H1 (cell line): ENCODE results near the gene MRTO4. TPM values are rescaled to one million over a fixed set of nuclear protein-coding genes. Genes with fewer than 3 reads are reported as not detected.

ENCODE experiments used
- CTCF ChIA-PET: fragments of 300-600 bp; sonication (Branson Sonifier 250); formaldehyde crosslinking; loops from one replicate; lab custom pipeline; 2021; ENCODE audit not compliant: partially characterized antibody; lab: Charles Lee
- POLR2A ChIA-PET: fragments of 300-600 bp; sonication (Branson Sonifier 250); formaldehyde crosslinking; loops from one replicate; lab custom pipeline; 2021; ENCODE audit warnings: inconsistent platforms; ENCODE audit not compliant: partially characterized antibody; lab: Charles Lee
- DNase-seq, 2 experiments: peaks; one replicate each; pipeline versions ENCODE4 v3.0.0 to v3.0.0-alpha.2; 2010 to 2022; ENCODE audit warnings: low spot score in 2 of 2, low read depth in 1 of 2, mixed read lengths in 1 of 2
- FAIRE-seq: peaks from 2 replicates; lab custom pipeline; 2011; peaks lifted over from hg19 to GRCh38; lab: Jason Lieb, UNC
- H2AFZ ChIP-seq: 2 replicates; pipeline ENCODE4 v1.8.1; 2012; ENCODE audit warnings: low read length, inconsistent platforms
- H2AK5ac ChIP-seq: 2 replicates; pipeline ENCODE4 v1.6.1; 2013; ENCODE audit warnings: low read depth, low read length
- H2BK120ac ChIP-seq: replicated peaks from 2 replicates; pipeline ENCODE3; 2013; ENCODE audit warnings: low read depth, low read length, inconsistent platforms
- H2BK12ac ChIP-seq: 2 replicates; pipeline ENCODE4 v1.6.1; 2013; ENCODE audit warnings: low read depth, low read length
- H2BK15ac ChIP-seq: 2 replicates; pipeline ENCODE4 v1.6.1; 2013; ENCODE audit warnings: low read length
- H2BK20ac ChIP-seq: 2 replicates; pipeline ENCODE4 v1.6.1; 2013; ENCODE audit warnings: low read length
- H2BK5ac ChIP-seq: 2 replicates; pipeline ENCODE4 v1.6.1; 2013; ENCODE audit warnings: low read depth, low read length
- H3K14ac ChIP-seq: 2 replicates; pipeline ENCODE4 v1.6.1; 2013; ENCODE audit warnings: inconsistent platforms; ENCODE audit not compliant: insufficient read length
- H3K18ac ChIP-seq: 2 replicates; pipeline ENCODE4 v1.6.1; 2013; ENCODE audit warnings: low read length; ENCODE audit errors: extremely low read depth
- H3K23ac ChIP-seq: 2 replicates; pipeline ENCODE4 v1.6.1; 2013; ENCODE audit warnings: inconsistent platforms; ENCODE audit not compliant: insufficient read length
- H3K23me2 ChIP-seq: 2 replicates; pipeline ENCODE4 v1.6.1; 2013; ENCODE audit warnings: low read depth, low read length
- H3K27ac ChIP-seq: 2 replicates; pipeline ENCODE4 v1.6.1; 2011; ENCODE audit warnings: low read depth, low read length, inconsistent platforms
- H3K27me3 ChIP-seq, 4 experiments: replicated peaks in 1 of 4; 1 replicate in 1 of 4; 2 replicates in 3 of 4; pipeline versions ENCODE4 v1.6.1 to v1.8.1; 2011 to 2013; ENCODE audit warnings: low read length in 3 of 4, mild to moderate bottlenecking in 3 of 4, inconsistent platforms in 2 of 4, mixed read lengths in 2 of 4, moderate library complexity in 1 of 4; ENCODE audit not compliant: control insufficient read depth in 3 of 4, insufficient read depth in 3 of 4; ENCODE audit errors: extremely low read depth in 1 of 4
- H3K36me3 ChIP-seq, 4 experiments: 2 replicates each; pipeline versions ENCODE4 v1.6.1 to v1.8.1; 2011 to 2013; ENCODE audit warnings: mild to moderate bottlenecking in 4 of 4, low read length in 3 of 4, moderate library complexity in 2 of 4, control low read depth in 1 of 4, inconsistent platforms in 1 of 4; ENCODE audit not compliant: insufficient read depth in 4 of 4, control insufficient read depth in 2 of 4
- H3K4ac ChIP-seq: replicated peaks from 2 replicates; pipeline ENCODE3; 2013; ENCODE audit warnings: low read length, low read depth, mixed read lengths, inconsistent platforms; ENCODE audit not compliant: insufficient read length
- H3K4me1 ChIP-seq, 4 experiments: replicated peaks in 1 of 4; 1 replicate in 1 of 4; 2 replicates in 3 of 4; pipeline versions ENCODE4 v1.6.1 to v1.8.1; 2011 to 2013; ENCODE audit warnings: low read length in 3 of 4, inconsistent platforms in 2 of 4, mixed read lengths in 1 of 4; ENCODE audit not compliant: insufficient read depth in 4 of 4, control insufficient read depth in 3 of 4
- H3K4me2 ChIP-seq, 2 experiments: 2 replicates each; pipeline versions ENCODE4 v1.6.1 to v1.8.1; 2011 to 2013; ENCODE audit warnings: low read depth in 2 of 2, low read length in 2 of 2, control low read depth in 1 of 2, inconsistent platforms in 1 of 2, mild to moderate bottlenecking in 1 of 2; ENCODE audit not compliant: insufficient read depth in 1 of 2
- H3K4me3 ChIP-seq, 4 experiments: fragments of 200-600, 300-600 bp in 1 of 4; sonication (generic), shearing (Covaris generic), sonication (Bioruptor Twin) in 1 of 4; 2 replicates each; pipeline versions ENCODE4 v1.5.1 to v1.8.1; 2011 to 2016; ENCODE audit warnings: low read length in 4 of 4, low read depth in 3 of 4, control low read depth in 2 of 4, inconsistent platforms in 2 of 4, mild to moderate bottlenecking in 2 of 4, mixed read lengths in 1 of 4, moderate library complexity in 1 of 4; ENCODE audit not compliant: insufficient read depth in 2 of 4; ENCODE audit errors: extremely low read depth in 1 of 4
- H3K56ac ChIP-seq: replicated peaks from 2 replicates; pipeline ENCODE3; 2013; ENCODE audit warnings: low read depth, mild to moderate bottlenecking, mixed read lengths, low read length, inconsistent platforms; ENCODE audit not compliant: insufficient read length
- H3K79me1 ChIP-seq: 2 replicates; pipeline ENCODE4 v1.6.1; 2013; ENCODE audit warnings: low read depth, low read length, control low read depth
- H3K79me2 ChIP-seq, 2 experiments: 2 replicates each; pipeline versions ENCODE4 v1.6.1 to v1.8.1; 2012 to 2013; ENCODE audit warnings: low read length in 2 of 2, mild to moderate bottlenecking in 2 of 2, inconsistent platforms in 1 of 2; ENCODE audit not compliant: insufficient read depth in 2 of 2, control insufficient read depth in 1 of 2
- H3K9ac ChIP-seq, 4 experiments: replicated peaks in 1 of 4; 1 replicate in 1 of 4; 2 replicates in 3 of 4; pipeline versions ENCODE4 v1.6.1 to v1.8.1; 2011 to 2013; ENCODE audit warnings: low read depth in 3 of 4, low read length in 3 of 4, control low read depth in 2 of 4, mild to moderate bottlenecking in 2 of 4, moderate library complexity in 2 of 4, inconsistent platforms in 1 of 4; ENCODE audit errors: extremely low read depth in 1 of 4
- H3K9me3 ChIP-seq, 2 experiments: 2 replicates each; pipeline versions ENCODE4 v1.6.1 to v1.8.1; 2012 to 2013; ENCODE audit warnings: mild to moderate bottlenecking in 2 of 2, moderate library complexity in 2 of 2, control low read depth in 1 of 2, inconsistent platforms in 1 of 2, low read depth in 1 of 2, low read length in 1 of 2, mixed read lengths in 1 of 2; ENCODE audit not compliant: insufficient read depth in 2 of 2
- H4K20me1 ChIP-seq, 2 experiments: replicated peaks in 1 of 2; 2 replicates each; pipeline versions ENCODE3 to v1.8.1; 2011 to 2013; ENCODE audit warnings: inconsistent platforms in 2 of 2, low read length in 2 of 2, mild to moderate bottlenecking in 1 of 2; ENCODE audit not compliant: insufficient read depth in 2 of 2, control insufficient read depth in 1 of 2
- H4K5ac ChIP-seq: 2 replicates; pipeline ENCODE4 v1.6.1; 2013; ENCODE audit warnings: low read length, low read depth, mixed read lengths, inconsistent platforms; ENCODE audit not compliant: insufficient read length
- H4K8ac ChIP-seq: 2 replicates; pipeline ENCODE4 v1.8.0; 2013; ENCODE audit warnings: mild to moderate bottlenecking, moderate library complexity, low read length, inconsistent platforms; ENCODE audit not compliant: insufficient read depth; ENCODE audit errors: extremely low read depth
- H4K91ac ChIP-seq: replicated peaks from 2 replicates; pipeline ENCODE3; 2013; ENCODE audit warnings: low read length, mixed read lengths, inconsistent platforms; ENCODE audit not compliant: insufficient read length
- CHD2 ChIP-seq: IDR thresholded peaks from 2 replicates; pipeline ENCODE4 v1.6.1; 2012; ENCODE audit warnings: low read length, improper control_type of control experiment
- FOSL1 ChIP-seq: IDR thresholded peaks from 2 replicates; pipeline ENCODE4 v1.6.1; 2011; ENCODE audit warnings: mild to moderate bottlenecking, low read depth, low read length, moderate library complexity; ENCODE audit not compliant: insufficient read depth
- MAFK ChIP-seq: IDR thresholded peaks from 2 replicates; pipeline ENCODE4 v1.6.1; 2012; ENCODE audit warnings: low read depth, mild to moderate bottlenecking, improper control_type of control experiment, low read length
- RXRA ChIP-seq: IDR thresholded peaks from 2 replicates; pipeline ENCODE4 v1.6.1; 2011; ENCODE audit warnings: low read depth, mild to moderate bottlenecking, low read length, moderate library complexity; ENCODE audit not compliant: insufficient read depth
- SIRT6 ChIP-seq: IDR thresholded peaks from one replicate; pipeline ENCODE4 v1.7.1; 2012; ENCODE audit warnings: low read length, inconsistent platforms
- SP2 ChIP-seq: IDR thresholded peaks from 2 replicates; pipeline ENCODE4 v1.6.1; 2012; ENCODE audit warnings: mild to moderate bottlenecking, low read length, inconsistent platforms
- YY1 ChIP-seq: IDR thresholded peaks from 2 replicates; pipeline ENCODE4 v1.6.1; 2011; ENCODE audit warnings: low read depth, mild to moderate bottlenecking, low read length
- WGBS, 2 experiments: shearing (Covaris generic) in 1 of 2; methylation state at CpG; one replicate each; pipeline versions ENCODE4 v1.1.6 to v1.1.7; 2013 to 2015; ENCODE audit warnings: low lambda C conversion rate in 2 of 2, mixed read lengths in 2 of 2, inconsistent platforms in 1 of 2, low coverage in 1 of 2, missing lambda C conversion rate in 1 of 2; ENCODE audit not compliant: insufficient replicate concordance in 2 of 2, insufficient coverage in 1 of 2, insufficient read length in 1 of 2; ENCODE audit errors: extremely low coverage in 1 of 2, missing lambda C conversion rate in 1 of 2; 5-methylcytosine and 5-hydroxymethylcytosine counted together
- polyA plus RNA-seq, 7 experiments: library from polyadenylated mRNA; depleted of rRNA in 3 of 7; stranded (reverse) in 5 of 7; unstranded in 2 of 7; fragments of >200 nt in 5 of 7; fragments of 200-250 nt in 2 of 7; gene quantifications; 1 replicate in 5 of 7; 2 replicates in 1 of 7; 4 replicates in 1 of 7; pipeline versions ENCODE4 v1.2.1 to v1.2.3, GENCODE V29; 2011 to 2013; ENCODE audit warnings: missing spikeins in 2 of 7, mixed read lengths in 2 of 7
- total RNA-seq: library from RNA; stranded (reverse); fragmentation: NEBNext Ultra II Directional; extraction: Animal tissue kit (Norgen Biotek cat#: 25700); gene quantifications from 2 replicates; pipeline ENCODE4 v1.2.1, GENCODE V29; 2021

MRTO4 gene
- total and polyA plus RNA-seq, 2 of the 8 experiments (the other 6 are each of a cell fraction or from before 2014, with no cell fraction given): 36.9 to 64.3 TPM

DNA sequence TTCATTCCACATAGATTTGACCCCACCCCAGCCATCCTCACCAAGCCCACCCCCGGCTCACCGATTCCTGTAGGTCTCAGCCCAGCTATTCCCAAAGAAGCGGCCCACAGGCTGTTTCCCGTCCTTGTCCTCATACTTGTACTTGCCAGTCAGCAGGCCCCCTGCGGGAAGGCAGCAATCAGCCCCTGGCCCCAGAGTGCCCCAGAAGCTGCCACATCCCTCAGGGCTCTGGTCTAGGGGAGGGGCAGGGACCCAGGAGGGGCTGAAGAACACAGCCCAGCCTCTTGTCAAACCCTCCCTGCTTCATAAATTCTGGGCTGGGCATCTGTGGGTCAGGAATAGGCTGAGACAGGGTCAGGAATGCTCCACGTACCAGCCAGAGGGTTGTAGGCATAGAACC, 55.3 kb downstream of the MRTO4 start:
- Histone ChIP-seq H4K8ac (no peak overlapping the region), H3K4me3 (no peak overlapping the region), H3K36me3 (peaks cover 5 to 30% (median 18%) of the 10 kb centered on the region in 4 experiments; a peak in 7 of 8 replicates), H3K4me2 (no peak overlapping the region), H3K23me2 (peaks cover 6% of the 10 kb centered on the region; the same call in 1 of the 2 replicates), H3K27me3 (peaks cover 0 to 4% (median 1%) of the 10 kb centered on the region in 4 experiments; a peak in 1 of 7 replicates), H4K91ac (no peak overlapping the region), H2BK15ac (no peak overlapping the region), H2AFZ (no peak overlapping the region), H3K4me1 (peaks cover 0 to 9% (median 3%) of the 10 kb centered on the region in 4 experiments; a peak in 4 of 7 replicates), H3K14ac (no peak overlapping the region), H3K9ac (no peak overlapping the region), H2AK5ac (no peak overlapping the region), H3K56ac (no peak overlapping the region), H4K20me1 (peaks cover 5 to 6% of the 10 kb centered on the region in 2 experiments), H3K79me2 (no peaks in the 10 kb centered on the region; a peak in 1 of 4 replicates), H3K27ac (no peak overlapping the region), H2BK5ac (no peak overlapping the region), H3K79me1 (peaks cover 2% of the 10 kb centered on the region; the same call in 1 of the 2 replicates), H3K18ac (no peak overlapping the region), H3K23ac (no peak overlapping the region), H2BK20ac (no peak overlapping the region), H2BK120ac (no peak overlapping the region), H2BK12ac (no peak overlapping the region), H3K4ac (no peak overlapping the region), H4K5ac (no peak overlapping the region), H3K9me3 (no peaks in the 10 kb centered on the region)
- no peak for FAIRE-seq
- 81% methylated on average over 5 of the region's 6 CpGs; no CpG with 5 or more reads in 1 of the 2 experiments for WGBS, 2 experiments
- ChIA-PET POLR2A (interaction anchor here (0.7 kb wide), 1 partner anchor 176 kb away, joined by 3 read pairs; no protein-coding TSS in a partner anchor), CTCF (interaction anchor here (0.6 to 0.8 kb wide), 3 partner anchors 10 to 347 kb away, joined by 3 read pairs; no protein-coding TSS in a partner anchor)
- TF ChIP-seq FOSL1 (no peak), RXRA (no peak), CHD2 (no peak), MAFK (no peak), SP2 (no peak), SIRT6 (no peak), YY1 (no peak)
- DNase-seq: no peak
